ENCODE data around the gene CYP27C1.
"Not testable (repeated sequence)": the region's sequence is repeated elsewhere in the genome, so short reads cannot be mapped to it uniquely, and the experiment has no call there.

The CYP27C1 gene

GRCh38 chr2:127169066-127169660, 50.9 kb downstream of the CYP27C1 start:
- DNase-seq, result no peak

GRCh38 chr2:127166231-127166860, 53.8 kb downstream of the CYP27C1 start:
- DNase-seq, result no peak

GRCh38 chr2:127165539-127165935, 54.6 kb downstream of the CYP27C1 start:
- no peak for DNase-seq

GRCh38 chr2:127164761-127165538, 55.1 kb downstream of the CYP27C1 start:
- no peak for DNase-seq

GRCh38 chr2:127163921-127164320, 56.2 kb downstream of the CYP27C1 start:
- no peak for DNase-seq

GRCh38 chr2:127163090-127163406, 57.1 kb downstream of the CYP27C1 start:
- DNase-seq, result not testable (repeated sequence)

- no peak for DNase-seq
These were observed 57.6 kb downstream of the CYP27C1 start for GRCh38 chr2:127162261-127163089.

GRCh38 chr2:127161176-127162136, 58.6 kb downstream of the CYP27C1 start:
- DNase-seq, result no peak

GRCh38 chr2:127160676-127161075, 59.4 kb downstream of the CYP27C1 start:
- no peak for DNase-seq

GRCh38 chr2:127159543-127159942, 60.6 kb downstream of the CYP27C1 start:
- DNase-seq, result no peak

GRCh38 chr2:127158614-127159290, 61.3 kb downstream of the CYP27C1 start:
- DNase-seq, result no peak

- no peak for DNase-seq
These were observed 62.2 kb downstream of the CYP27C1 start for GRCh38 chr2:127157651-127158485.

- no peak for DNase-seq
These were observed 63.0 kb downstream of the CYP27C1 start for GRCh38 chr2:127157114-127157513.

GRCh38 chr2:127155947-127156346, 64.2 kb downstream of the CYP27C1 start:
- DNase-seq, result no peak

- DNase-seq, result no peak
These were observed 65.0 kb downstream of the CYP27C1 start for GRCh38 chr2:127155028-127155581.

GRCh38 chr2:127154396-127154795, 65.7 kb downstream of the CYP27C1 start:
- no peak for DNase-seq

GRCh38 chr2:127153691-127154158, 66.4 kb downstream of the CYP27C1 start:
- no peak for DNase-seq

GRCh38 chr2:127150996-127151395, 69.1 kb downstream of the CYP27C1 start:
- DNase-seq, result no peak

GRCh38 chr2:127149384-127149783, 70.7 kb downstream of the CYP27C1 start:
- DNase-seq, result no peak
